Measurements from ENCODE around the gene RIPK1.

The RIPK1 gene

DNA sequence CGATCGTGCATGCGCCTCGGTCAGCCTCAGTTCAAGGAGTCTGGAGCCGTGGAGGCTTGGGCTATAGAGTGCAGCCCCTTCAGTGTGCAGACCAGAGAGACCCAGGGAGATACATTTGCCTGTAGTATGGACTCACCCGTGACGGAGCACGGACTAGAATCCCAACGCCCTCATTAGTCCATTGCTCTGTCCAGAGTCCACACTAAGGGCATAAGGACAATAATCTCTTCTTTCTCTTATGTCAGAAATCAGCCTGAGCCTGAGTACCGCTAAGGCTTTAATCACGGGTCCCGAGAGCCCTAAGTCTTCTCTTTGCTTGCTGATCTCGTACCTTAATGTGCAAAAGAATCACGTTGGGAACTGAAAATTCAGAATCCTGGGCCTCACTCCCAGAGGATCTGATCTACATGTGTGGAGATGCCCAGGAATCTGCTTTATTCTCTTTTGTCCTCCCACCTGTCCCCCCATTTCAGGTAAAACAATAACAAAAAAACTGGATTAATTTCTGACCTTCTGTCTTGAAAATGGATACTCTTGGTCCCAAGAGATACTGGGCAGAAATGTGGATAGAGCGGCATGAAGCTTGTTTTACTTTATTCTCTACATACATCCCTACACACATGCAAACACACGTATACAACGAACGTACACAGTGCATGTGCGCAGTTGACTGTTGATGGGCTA, 50.9 kb downstream of the RIPK1 start:
- DNase-seq (ENCODE audit: low spot score): no peak
- TF ChIP-seq, protein P1, sequence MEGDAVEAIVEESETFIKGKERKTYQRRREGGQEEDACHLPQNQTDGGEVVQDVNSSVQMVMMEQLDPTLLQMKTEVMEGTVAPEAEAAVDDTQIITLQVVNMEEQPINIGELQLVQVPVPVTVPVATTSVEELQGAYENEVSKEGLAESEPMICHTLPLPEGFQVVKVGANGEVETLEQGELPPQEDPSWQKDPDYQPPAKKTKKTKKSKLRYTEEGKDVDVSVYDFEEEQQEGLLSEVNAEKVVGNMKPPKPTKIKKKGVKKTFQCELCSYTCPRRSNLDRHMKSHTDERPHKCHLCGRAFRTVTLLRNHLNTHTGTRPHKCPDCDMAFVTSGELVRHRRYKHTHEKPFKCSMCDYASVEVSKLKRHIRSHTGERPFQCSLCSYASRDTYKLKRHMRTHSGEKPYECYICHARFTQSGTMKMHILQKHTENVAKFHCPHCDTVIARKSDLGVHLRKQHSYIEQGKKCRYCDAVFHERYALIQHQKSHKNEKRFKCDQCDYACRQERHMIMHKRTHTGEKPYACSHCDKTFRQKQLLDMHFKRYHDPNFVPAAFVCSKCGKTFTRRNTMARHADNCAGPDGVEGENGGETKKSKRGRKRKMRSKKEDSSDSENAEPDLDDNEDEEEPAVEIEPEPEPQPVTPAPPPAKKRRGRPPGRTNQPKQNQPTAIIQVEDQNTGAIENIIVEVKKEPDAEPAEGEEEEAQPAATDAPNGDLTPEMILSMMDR (IDR thresholded peaks at IDR 0.05; ENCODE audit: extremely low read depth, missing control alignments): no peak

DNA sequence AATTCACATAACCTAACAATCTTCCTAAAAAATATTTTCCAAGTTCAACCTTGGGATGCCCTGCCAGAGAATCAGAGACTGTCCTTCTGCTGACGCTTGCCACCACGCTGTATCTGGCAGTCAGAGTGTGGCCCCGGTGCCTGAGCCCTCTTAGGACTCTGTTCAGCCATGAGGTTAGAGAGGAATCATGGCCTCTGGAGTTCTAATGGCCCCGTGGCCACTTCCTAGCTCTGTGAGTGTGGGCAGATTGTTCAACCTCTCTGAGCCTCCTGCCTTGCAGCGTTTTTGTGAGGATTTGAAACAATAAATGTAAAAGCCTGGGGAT, 52.4 kb downstream of the RIPK1 start:
- no peak for DNase-seq (ENCODE audit: low spot score)
- TF ChIP-seq, protein P1 (IDR thresholded peaks at IDR 0.05; ENCODE audit: extremely low read depth, missing control alignments): no peak

DNA sequence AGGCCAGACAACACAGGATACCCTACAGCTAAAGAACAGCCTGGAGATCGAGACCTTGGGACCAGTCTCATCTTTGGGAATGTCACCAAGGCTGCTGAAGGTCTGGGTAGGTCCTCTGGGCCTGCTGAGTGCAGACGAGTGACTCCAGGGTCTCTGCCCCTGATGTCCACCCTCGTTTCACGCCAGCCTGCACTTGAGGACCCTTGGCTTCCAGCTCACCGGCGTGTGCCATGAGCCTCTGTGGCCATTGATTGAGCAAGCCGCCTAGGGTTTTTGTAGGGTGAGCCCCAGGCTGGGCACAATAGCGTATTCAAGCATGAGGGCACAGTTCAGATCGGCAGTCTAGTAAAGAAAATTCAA, 54.5 kb downstream of the RIPK1 start:
- TF ChIP-seq, protein P1 (IDR thresholded peaks at IDR 0.05; ENCODE audit: extremely low read depth, missing control alignments): no peak
- no peak for DNase-seq (ENCODE audit: low spot score)

DNA sequence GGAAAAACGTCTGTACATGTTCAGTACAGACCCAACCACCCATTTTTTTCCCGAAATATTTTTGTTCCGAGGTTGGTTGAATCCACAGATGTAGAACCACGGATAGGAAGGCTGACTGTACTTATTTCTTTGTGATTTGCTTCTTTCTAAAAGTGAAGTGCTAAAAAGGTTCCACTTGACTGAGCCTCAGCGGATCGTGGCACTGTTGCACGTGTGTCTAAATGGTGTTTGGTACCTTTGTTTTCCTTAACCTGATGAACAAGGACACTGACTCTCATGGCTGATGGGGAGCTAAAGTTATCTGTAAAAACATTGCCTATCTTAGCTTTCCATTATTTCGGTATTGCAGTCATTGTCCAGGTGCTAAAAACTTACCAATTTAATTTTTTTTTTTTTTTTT, 56.4 kb downstream of the RIPK1 start:
- no peak for DNase-seq (ENCODE audit: low spot score)
- TF ChIP-seq, protein P1 (IDR thresholded peaks at IDR 0.05; ENCODE audit: extremely low read depth, missing control alignments): no peak

DNA sequence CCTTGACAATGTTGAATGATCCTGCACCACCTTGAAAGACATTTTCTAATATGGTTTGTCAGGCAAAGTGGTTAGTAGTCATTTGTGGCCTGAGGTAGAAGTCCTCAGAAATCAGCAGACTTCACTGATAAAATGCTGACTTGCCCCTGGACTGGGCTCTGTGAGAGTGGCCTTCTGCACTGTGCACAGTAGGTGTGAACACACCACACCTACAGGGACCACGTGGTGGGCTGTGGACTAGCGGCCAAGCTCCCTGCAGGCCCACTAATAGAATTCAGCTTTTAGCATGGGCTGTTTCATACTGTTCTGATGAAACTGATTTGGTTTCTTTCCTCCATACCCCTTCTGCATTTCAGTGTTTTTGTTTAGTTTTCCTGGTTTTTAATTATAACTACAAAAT, 57.5 kb downstream of the RIPK1 start:
- no peak for DNase-seq (ENCODE audit: low spot score)
- TF ChIP-seq, protein P1 (IDR thresholded peaks at IDR 0.05; ENCODE audit: extremely low read depth, missing control alignments): no peak

DNA sequence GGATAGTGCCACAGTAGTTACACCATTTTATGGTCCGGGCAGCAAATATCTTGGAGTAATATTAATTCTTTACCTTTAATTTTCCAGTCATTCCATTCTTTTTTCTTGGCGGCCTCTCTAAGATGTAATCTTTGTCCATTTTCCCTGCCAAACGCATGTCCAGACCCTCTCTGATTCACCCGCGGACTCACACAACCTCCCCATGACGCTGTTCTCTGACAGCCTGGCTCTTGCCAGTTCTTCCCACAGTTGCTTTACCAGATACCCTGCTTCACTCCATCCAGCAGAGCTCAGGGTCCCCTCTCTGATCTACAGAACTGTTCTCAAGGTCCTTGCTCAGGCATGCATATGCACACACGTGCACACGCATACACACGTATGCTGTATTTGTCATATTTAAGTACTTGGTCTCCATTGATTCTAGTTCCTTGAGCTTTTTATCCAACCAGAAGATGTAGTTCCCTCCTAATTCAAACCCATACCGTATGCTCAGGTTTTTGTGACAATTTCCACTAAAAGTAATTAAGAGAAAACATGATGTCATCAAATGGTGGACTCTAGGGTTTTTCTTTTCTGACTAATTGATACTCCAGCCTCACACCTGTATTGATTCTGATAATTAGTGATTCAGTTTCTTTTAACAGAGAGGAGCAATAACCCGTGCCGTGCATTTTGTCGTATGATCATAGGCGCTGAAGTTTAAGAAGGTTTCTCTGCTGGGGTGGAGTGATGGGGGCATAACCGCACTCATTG, 60.2 kb downstream of the RIPK1 start:
- no peak for DNase-seq (ENCODE audit: low spot score)
- TF ChIP-seq, protein P1 (IDR thresholded peaks at IDR 0.05; ENCODE audit: extremely low read depth, missing control alignments): no peak

DNA sequence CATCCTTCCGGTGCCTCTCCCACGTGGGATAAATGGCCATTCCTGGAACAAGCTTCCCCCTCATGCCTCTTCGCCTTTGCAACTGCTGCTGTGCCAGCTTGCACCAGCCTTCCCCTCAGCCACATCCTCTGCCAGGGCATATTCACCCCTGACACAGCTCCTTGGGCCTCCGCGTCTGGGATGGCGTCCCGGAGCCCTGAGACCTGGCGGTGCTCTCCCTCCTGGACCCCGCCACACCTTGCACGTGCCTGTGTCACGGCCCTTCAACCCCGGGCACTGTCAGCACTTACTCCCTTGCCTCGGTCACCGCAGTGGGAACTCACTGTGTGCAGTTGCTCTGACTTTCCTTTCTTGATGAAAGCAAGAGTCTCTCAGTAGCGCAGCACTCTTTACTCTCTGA, 63.4 kb downstream of the RIPK1 start:
- TF ChIP-seq, protein P1 (IDR thresholded peaks at IDR 0.05; ENCODE audit: extremely low read depth, missing control alignments): no peak
- no peak for DNase-seq (ENCODE audit: low spot score)
